ENCODE data around the gene ZNF239.
"Not testable (repeated sequence)": the region's sequence is repeated elsewhere in the genome, so short reads cannot be mapped to it uniquely, and the experiment has no call there.

Gene ZNF239

GRCh38 chr10:43576580-43576979, 2.2 kb upstream of the ZNF239 start:
- DNase-seq (ENCODE audit: low spot score), result no peak

GRCh38 chr10:43576062-43576461, 1.6 kb upstream of the ZNF239 start:
- no peak for DNase-seq (ENCODE audit: low spot score)

- DNase-seq (ENCODE audit: low spot score), result no peak
Observed at GRCh38 chr10:43574906-43575305, 490 bp upstream of the ZNF239 start.

- no peak for DNase-seq (ENCODE audit: low spot score)
Observed at GRCh38 chr10:43573250-43574000, 991 bp downstream of the ZNF239 start.

- DNase-seq (ENCODE audit: low spot score), result no peak
Observed at GRCh38 chr10:43570971-43571370, 3.4 kb downstream of the ZNF239 start.

- no peak for DNase-seq (ENCODE audit: low spot score)
Observed at GRCh38 chr10:43569681-43570080, 4.7 kb downstream of the ZNF239 start.

GRCh38 chr10:43557214-43557613, 17.2 kb downstream of the ZNF239 start:
- DNase-seq (ENCODE audit: low spot score), result no peak

- DNase-seq (ENCODE audit: low spot score), result not testable (repeated sequence)
Observed at GRCh38 chr10:43543746-43544145, 30.7 kb downstream of the ZNF239 start.

- no peak for DNase-seq (ENCODE audit: low spot score)
Observed at GRCh38 chr10:43524434-43525247, 49.8 kb downstream of the ZNF239 start.

Measured in AG20443 (cell line).